ENCODE measurements around the gene CFAP43. TPM values are rescaled to one million over a fixed set of nuclear protein-coding genes. Genes with fewer than 3 reads are reported as not detected.
"Not testable (repeated sequence)": the region's sequence is repeated elsewhere in the genome, so short reads cannot be mapped to it uniquely, and the experiment has no call there.

Gene CFAP43
- total RNA-seq, 1 experiment from 2014 or later: 0.69 TPM

GRCh38 chr10:104223304-104223703 is 8.9 kb downstream of the CFAP43 start:
- DNase-seq (ENCODE audit: low read depth): no peak

GRCh38 chr10:104220522-104220921 is 11.6 kb downstream of the CFAP43 start:
- no peak for DNase-seq (ENCODE audit: low read depth)

GRCh38 chr10:104218751-104219150 is 13.4 kb downstream of the CFAP43 start:
- no peak for DNase-seq (ENCODE audit: low read depth)

DNA sequence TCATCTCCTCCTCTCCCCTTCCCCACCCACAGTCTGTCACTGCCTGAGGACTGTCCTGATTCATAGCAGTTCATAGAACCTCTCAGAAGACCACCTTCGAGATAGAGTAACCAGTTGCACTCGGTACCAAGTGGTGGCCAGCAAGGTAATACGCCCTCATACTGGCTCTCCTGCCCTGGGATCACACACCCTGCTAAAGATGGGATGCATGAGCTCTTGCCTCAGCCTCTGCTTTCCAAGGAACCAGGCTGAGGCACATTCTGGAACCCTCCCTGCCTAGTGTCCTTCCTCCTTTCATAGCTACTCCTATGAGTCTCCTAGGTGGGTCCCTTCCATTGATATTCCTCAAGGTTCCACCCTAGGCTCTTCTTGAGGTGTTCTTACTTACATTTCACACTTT is 15.5 kb downstream of the CFAP43 start:
- no peak for DNase-seq (ENCODE audit: low read depth)

DNA sequence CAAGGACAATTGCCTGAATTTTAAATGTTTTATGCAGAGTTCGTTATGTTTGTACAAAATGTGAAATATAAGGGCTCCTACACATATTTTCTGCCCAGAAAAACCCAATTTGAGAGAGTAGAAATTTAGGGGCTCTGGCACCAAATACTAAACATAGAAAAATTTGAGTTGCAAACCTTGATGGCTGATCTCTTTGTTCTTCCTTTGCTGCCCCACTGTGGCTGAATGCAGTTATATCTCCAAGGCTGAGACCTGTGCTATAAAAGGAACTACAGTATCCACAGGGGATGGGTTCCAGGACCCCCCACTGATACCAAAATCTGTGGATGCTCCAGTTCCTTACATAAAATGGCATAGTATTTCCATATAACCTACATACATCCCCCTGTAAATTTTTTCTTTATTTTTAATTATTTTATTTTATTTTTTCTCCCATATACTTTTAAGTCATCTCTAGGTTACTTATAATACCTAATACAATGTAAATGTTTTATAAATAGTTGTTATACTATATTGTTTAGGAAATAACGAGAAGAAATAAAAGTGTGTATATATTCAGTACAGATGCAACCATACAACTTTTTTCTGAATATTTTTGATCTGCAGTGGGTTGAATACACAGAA is 22.5 kb downstream of the CFAP43 start:
- DNase-seq (ENCODE audit: low read depth): peak; percentile 20

DNA sequence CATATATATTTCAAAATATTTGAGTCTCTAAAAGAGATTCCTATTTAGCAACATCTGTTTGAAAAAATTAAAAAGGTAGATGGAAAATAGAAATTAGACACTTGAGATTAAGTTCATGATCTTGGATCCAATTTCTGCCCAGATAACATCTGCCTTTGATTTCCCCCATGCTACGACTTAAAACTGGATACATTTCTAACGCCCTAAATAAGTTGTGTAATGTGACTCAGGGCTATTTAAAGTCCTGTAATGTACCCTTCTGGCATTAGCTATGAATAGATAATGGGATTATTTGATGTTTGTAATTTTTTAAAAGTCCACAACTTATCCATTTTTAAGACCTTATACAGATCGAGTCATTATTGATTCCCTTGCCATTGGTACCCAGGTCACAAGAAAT is 23.4 kb downstream of the CFAP43 start:
- no peak for DNase-seq (ENCODE audit: low read depth)

- no peak for DNase-seq (ENCODE audit: low read depth)
Observed at GRCh38 chr10:104202231-104202630, 29.9 kb downstream of the CFAP43 start.

DNA sequence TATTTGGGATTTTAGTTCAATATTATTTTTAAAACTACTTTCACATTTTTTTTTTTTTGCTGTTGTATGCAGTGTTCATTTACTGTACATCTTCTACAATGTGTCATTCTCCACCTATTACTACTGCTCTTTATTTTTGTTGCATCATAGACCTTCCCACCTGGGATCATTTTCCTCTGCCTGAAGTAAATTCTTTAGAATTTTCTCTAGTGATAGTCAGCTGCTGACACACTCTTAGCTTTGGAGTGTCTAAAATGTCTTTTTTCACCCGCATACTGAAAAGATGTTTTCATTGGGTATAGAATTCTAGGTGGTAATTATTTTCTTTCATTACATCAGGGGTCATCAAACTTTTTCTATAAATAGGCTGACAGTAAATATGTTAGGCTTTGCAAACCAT is 30.5 kb downstream of the CFAP43 start:
- DNase-seq (ENCODE audit: low read depth): no peak

DNA sequence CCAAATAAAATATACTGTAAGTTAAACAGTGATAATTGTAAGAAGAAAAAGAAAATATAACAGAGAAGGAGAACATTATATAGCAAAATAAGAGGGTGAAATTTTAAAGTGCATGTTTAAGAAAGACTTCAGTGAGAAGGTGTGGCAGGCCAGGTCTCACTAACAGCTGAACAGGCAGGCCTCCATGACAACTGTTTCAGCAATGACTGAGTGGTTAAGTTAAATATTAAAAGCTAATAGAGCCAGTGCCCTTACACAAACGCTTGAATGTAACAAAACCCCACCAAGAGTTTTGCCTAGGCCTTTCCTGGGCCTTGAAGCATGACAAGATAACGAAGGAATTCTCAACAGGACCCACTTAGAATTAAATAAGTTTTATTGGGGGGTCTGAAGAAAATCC is 32.6 kb downstream of the CFAP43 start:
- DNase-seq (ENCODE audit: low read depth): no peak

GRCh38 chr10:104197364-104197763 is 34.8 kb downstream of the CFAP43 start:
- no peak for DNase-seq (ENCODE audit: low read depth)

- DNase-seq (ENCODE audit: low read depth): no peak
Observed at GRCh38 chr10:104195706-104196105, 36.5 kb downstream of the CFAP43 start.

DNA sequence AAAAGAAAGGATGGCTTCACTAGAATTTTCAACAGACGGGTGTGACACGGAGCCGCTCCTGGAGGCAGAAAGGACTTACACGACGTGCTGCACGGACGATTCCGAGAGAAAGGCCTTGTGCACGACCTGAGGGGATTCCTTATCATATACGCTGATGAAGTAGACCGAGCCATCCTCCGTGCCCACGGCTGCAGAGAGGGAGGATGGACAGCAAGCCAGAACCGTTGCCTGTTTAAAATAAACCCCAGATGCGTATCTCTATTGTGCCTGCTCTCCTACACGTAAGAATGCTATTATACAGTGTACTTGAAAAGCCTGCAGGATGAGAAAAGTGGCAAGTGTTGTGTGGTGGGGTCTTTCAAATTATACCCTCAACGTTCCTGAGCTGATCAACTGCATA is 38.4 kb downstream of the CFAP43 start:
- no peak for DNase-seq (ENCODE audit: low read depth)

GRCh38 chr10:104190695-104191094 is 41.5 kb downstream of the CFAP43 start:
- no peak for DNase-seq (ENCODE audit: low read depth)

DNA sequence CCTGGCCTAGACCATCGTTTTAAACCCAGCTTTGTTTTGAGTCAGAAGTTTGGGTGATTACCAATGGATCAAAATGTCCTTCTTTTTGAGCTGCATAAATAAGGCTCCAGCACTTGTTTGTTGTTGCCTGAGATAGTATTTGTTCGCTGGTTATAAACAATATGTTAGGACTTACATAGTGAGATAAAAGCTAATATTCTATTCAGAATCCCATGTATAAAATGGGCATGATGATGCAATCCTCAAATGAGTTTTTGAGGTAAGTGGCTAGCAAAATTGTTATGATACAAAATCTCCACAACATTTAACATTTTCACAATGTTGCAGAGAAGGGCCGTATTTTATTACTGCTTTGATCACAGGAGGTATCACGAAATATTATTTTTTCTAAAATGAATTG is 48.5 kb downstream of the CFAP43 start:
- DNase-seq (ENCODE audit: low read depth): no peak

DNA sequence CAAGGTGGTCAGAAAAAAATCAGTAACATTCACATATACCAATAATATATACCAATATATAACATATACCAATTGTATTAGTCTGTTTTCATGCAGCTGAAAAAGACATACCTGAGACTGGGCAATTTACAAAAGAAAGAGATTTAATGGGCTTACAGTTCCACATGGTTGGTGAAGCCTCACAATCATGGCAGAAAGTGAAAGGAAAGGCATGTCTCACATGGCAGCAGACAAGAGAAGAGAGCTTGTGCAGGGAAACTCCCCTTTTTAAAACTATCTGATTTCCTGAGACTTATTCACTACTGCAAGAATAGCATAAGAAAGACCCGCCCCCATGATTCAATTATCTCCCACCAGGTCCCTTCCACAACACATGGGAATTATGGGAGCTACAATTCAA is 58.0 kb downstream of the CFAP43 start:
- DNase-seq (ENCODE audit: low read depth): not testable (repeated sequence)

- DNase-seq (ENCODE audit: low read depth): no peak
Observed at GRCh38 chr10:104170610-104171254, 61.4 kb downstream of the CFAP43 start.

DNA sequence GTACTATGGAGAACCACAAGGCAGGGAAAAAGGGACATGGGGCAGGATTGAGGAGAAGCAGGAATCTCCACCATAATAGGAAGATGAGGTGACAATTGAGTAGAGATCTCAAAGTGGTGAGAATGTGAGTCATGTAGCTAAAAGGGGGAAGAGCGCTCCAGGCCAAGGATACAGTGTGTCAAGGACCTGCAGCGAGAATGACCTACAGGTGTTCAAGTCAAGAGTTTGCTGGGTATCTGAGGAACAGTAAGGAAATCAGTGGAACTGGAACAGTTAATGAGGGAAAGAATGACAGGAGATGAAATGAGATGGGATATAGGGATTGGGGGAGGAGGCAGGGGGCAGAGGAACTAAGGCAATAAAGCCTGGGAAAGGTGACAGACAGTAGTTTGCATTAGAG is 76.6 kb downstream of the CFAP43 start:
- DNase-seq (ENCODE audit: low read depth): no peak

GRCh38 chr10:104151737-104152136 is 80.4 kb downstream of the CFAP43 start:
- no peak for DNase-seq (ENCODE audit: low read depth)

GRCh38 chr10:104150139-104150538 is 82.0 kb downstream of the CFAP43 start:
- DNase-seq (ENCODE audit: low read depth): no peak

DNA sequence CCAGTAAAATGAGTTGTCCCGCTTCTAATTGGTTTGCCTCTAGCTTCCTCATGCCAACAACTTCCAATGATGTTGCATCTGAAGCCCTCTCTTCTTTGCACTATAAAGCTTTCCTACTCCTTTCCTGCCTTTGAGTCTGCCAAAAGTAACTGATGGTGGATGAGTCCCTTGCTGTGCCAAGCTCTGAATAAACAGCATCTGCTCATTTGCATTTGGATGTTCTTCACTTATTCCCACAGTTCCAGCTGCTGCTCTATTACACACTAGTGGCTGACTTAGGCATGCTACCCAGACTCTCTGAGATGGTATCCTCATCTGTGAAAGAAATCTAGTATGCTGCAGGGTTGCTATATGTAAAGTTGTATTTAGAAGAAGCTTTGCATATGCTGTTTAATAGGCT is 85.3 kb downstream of the CFAP43 start:
- DNase-seq (ENCODE audit: low read depth): no peak

- DNase-seq (ENCODE audit: low read depth): no peak
Observed at GRCh38 chr10:104144931-104145330, 87.2 kb downstream of the CFAP43 start.

DNA sequence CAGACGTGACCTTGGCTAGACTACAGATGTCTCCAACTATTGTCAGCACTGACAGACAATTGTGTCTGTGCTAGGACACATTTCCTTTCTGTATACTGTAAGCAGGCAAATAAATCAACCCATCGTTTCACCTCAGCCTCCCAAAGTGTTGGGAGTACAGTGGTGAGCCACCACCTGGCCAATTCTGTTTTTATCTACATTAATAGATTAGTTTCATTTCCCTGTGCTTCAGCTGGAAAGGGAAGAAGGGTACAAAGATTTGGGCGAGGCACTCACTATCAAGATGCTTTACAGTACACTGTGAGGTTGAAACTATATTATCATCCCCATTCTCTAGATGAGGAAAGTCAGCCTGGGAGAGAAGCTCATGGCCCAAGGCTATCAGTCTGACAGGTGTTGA is 88.3 kb downstream of the CFAP43 start:
- DNase-seq (ENCODE audit: low read depth): no peak

DNA sequence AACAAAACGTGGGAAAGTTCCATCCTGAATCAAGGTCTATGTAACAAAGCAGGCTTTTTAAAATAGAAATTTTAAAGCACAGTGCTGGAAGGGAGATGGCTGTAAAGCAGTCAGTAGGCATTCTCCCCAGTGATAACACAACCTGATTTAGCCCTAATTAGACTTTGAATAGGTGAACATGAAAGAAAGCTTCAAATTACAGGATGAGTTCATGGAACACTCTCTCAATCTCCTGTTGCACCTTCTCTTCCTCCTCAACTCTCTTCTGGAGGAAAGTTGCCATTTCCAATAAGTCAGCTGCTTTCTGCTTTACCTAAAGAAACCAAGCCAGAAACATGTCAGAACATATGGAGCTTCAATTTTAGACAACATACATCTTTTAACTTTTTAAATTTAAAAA is 90.1 kb downstream of the CFAP43 start:
- DNase-seq (ENCODE audit: low read depth): no peak

- peak; percentile 13 for DNase-seq (ENCODE audit: low read depth)
Observed at GRCh38 chr10:104139221-104139620, 92.9 kb downstream of the CFAP43 start.

All from Daoy (cell line).